Naive B cell (primary cell): ENCODE data around the gene WASF2. TPM values are rescaled to one million over a fixed set of nuclear protein-coding genes. Genes with fewer than 3 reads are reported as not detected.
A peak's percentile ranks its signal among the peaks of the same experiment; 100 is the strongest.
"Not testable (repeated sequence)": the region's sequence is repeated elsewhere in the genome, so short reads cannot be mapped to it uniquely, and the experiment has no call there.

Experiments
- ATAC-seq, 2 donors: fragments of 150-1000 bp; cut with Tn5 transposase; 2 replicates each; pipeline ENCODE4 v1.10.0; 2021; ENCODE audit warnings: low read depth in 2 of 2, mild to moderate bottlenecking in 2 of 2, moderate library complexity in 2 of 2
- DNase-seq: peaks from one replicate; pipeline ENCODE4 v3.0.0; 2022
- H3K27ac Mint-ChIP-seq, 6 donors: one replicate each; pipeline ENCODE4 v1.8.0; 2020 to 2022; ENCODE audit warnings: mild to moderate bottlenecking in 6 of 6, mixed read lengths in 6 of 6, moderate library complexity in 5 of 6, inconsistent platforms in 2 of 6
- H3K27me3 Mint-ChIP-seq, 3 donors: one replicate each; pipeline ENCODE4 v1.8.0; 2021 to 2022; ENCODE audit warnings: mixed read lengths in 3 of 3, mild to moderate bottlenecking in 1 of 3
- H3K36me3 Mint-ChIP-seq, 2 donors: one replicate each; pipeline ENCODE4 v1.8.0; 2020 to 2022; ENCODE audit warnings: mixed read lengths in 2 of 2, inconsistent platforms in 1 of 2, mild to moderate bottlenecking in 1 of 2
- H3K4me1 Mint-ChIP-seq, 3 donors: one replicate each; pipeline ENCODE4 v1.8.0; 2020 to 2022; ENCODE audit warnings: mixed read lengths in 3 of 3, inconsistent platforms in 1 of 3, mild to moderate bottlenecking in 1 of 3, moderate library complexity in 1 of 3
- H3K4me3 Mint-ChIP-seq, 8 donors: one replicate each; pipeline ENCODE4 v1.8.0; 2020 to 2022; ENCODE audit warnings: mild to moderate bottlenecking in 8 of 8, mixed read lengths in 8 of 8, moderate library complexity in 8 of 8, inconsistent platforms in 2 of 8
- H3K9me3 Mint-ChIP-seq, 7 donors: one replicate each; pipeline ENCODE4 v1.8.0; 2020 to 2022; ENCODE audit warnings: mixed read lengths in 7 of 7, mild to moderate bottlenecking in 5 of 7, inconsistent platforms in 2 of 7, moderate library complexity in 1 of 7
- polyA plus RNA-seq, 6 donors: library from polyadenylated mRNA; unstranded; fragments of 300-500 nt; fragmentation: Illumina TruSeq; gene quantifications; one replicate each; pipeline ENCODE4 v1.2.3, GENCODE V29; 2021; ENCODE audit warnings: low read depth in 6 of 6

WASF2 gene, protein sequence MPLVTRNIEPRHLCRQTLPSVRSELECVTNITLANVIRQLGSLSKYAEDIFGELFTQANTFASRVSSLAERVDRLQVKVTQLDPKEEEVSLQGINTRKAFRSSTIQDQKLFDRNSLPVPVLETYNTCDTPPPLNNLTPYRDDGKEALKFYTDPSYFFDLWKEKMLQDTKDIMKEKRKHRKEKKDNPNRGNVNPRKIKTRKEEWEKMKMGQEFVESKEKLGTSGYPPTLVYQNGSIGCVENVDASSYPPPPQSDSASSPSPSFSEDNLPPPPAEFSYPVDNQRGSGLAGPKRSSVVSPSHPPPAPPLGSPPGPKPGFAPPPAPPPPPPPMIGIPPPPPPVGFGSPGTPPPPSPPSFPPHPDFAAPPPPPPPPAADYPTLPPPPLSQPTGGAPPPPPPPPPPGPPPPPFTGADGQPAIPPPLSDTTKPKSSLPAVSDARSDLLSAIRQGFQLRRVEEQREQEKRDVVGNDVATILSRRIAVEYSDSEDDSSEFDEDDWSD
- polyA plus RNA-seq = 100 to 1,000 TPM in 2 of 6 donors, 10 to 100 TPM in 4; 33.1 to 121 (median 83.3) TPM

DNA sequence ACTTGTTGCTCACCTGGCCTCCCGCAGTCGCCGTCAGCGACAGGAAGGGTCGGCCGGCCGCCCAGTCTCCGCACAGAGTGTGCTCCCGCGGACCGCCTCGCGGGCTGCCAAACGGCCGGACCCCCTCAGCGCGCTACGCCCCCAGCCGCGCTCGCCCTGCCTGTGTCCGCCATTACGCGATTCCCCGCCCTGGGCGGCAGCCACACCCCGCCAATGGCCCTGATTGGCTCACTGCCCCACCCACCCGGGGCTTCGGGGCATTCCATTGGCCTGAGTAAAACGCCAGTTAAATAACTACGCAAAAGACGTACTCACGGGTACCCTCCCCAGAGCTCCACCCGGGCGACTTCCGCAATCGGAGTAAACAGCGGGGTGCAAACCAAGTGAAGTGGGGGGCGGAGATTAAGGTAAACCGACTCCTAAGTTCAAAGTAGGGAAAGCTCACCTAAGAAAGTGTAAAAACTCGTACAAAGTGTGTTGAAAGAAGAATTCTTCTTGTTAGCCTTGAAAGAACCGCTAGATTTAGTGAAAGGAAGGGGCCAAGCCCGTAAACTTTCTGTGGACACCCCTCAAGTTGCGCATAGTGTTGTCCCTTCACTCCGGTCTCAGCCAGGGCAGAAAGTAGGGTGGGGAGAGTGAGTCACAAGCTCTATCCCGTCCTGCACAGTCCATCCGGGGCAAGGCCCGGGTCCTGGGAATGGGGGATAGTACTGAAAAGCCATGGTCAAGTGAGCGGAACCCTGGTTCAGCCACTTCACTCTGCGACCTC is at the start of gene WASF2:
TSS of gene WASF2 (minus strand) at position 195 of the 769 bp plus-strand sequence. CDS start 61,277 bp downstream, outside the sequence.
- Mint-ChIP-seq H3K4me3 (peak within 1 kb of the TSS; percentile 89 to 99 (median 97)), H3K9me3 (peaks cover 0 to 4% (median 0%) of the 10 kb centered on the region in 7 donors), H3K27ac (peak within 1 kb of the TSS; percentile 96 to 99 (median 99)), H3K27me3 (no peaks in the 10 kb centered on the region), H3K36me3 (peaks cover 0 to 7% of the 10 kb centered on the region in 2 donors), H3K4me1 (peaks cover 38 to 60% (median 47%) of the 10 kb centered on the region in 3 donors)
- DNase-seq = peak; percentile 98
- peak; percentile 80 to 82 for ATAC-seq

DNA sequence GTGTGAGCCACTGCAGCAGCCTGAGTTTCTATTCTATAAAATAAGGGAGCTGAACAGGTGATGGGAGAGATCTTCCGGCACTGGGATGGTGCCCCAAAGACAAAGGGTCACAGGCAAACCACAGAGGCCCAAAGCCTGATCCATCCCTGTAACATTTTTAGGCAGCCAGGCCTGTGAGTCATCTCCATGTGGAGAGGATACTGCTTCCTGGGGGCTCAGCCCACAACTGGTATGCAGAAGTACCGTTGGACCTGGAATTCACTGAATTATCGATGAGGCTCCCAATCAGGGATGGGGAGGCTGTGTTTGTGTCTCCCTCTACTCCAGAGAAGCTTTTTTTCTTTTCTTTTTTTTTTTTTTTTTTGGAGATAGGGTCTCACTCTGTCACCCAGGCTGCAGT is 48.8 kb upstream of the WASF2 start:
- H3K27ac Mint-ChIP-seq = no peak overlapping the region

DNA sequence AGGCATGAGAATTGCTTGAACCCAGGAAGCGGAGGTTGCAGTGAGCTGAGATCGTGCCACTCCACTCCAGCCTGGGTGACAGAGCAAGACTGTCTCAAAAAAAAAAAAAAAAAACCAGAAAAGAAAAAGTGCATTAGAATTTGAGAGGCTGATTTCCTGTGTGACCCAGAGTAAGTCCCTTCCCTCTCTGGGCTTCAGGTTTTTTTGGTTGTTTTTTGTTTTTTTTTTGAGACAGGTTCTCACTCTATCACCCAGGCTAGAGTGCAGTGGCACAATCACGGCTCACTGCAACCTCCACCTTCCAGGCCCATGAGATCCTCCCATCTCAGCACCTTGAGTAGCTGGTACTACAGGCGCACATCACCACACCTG is 48.3 kb upstream of the WASF2 start:
- DNase-seq, H3K36me3 Mint-ChIP-seq, ATAC-seq, H3K4me3 Mint-ChIP-seq, H3K27me3 Mint-ChIP-seq, H3K9me3 Mint-ChIP-seq: not testable (repeated sequence)
- Mint-ChIP-seq H3K27ac (peak overlapping the region in 1 of 6 donors; percentile 65), H3K4me1 (peaks cover 2 to 11% (median 8%) of the 10 kb centered on the region in 3 donors)

More for the DNA sequence above, 48.8 kb upstream of the WASF2 start:
- H3K9me3 Mint-ChIP-seq = no peaks in the 10 kb centered on the region
- DNase-seq (no peak), ATAC-seq (no peak)
- H3K4me1 Mint-ChIP-seq = peaks cover 2 to 11% (median 8%) of the 10 kb centered on the region in 3 donors
- no peak overlapping the region for H3K4me3 Mint-ChIP-seq
- peaks cover 0 to 9% of the 10 kb centered on the region in 2 donors for H3K36me3 Mint-ChIP-seq
- H3K27me3 Mint-ChIP-seq = no peaks in the 10 kb centered on the region

DNA sequence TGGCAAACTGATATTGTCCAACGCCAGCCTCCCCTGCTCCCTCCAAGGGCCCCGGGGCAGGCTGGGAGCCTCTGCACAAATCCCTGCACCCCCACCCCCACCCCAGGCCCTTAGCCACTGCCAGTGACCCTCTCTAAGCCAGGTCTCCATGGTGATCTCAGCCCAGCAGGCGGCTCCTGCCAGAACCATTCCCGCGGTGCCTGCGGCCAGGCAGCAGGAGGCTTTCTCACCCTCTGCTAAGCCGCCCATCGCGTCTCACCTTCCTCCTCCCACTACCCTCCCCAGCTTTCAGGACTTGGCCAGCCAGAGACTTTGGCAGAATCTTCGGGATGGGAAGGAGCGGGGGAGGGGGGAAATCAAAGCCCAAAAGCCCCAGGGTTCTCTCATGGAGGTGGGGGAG is 46.8 kb upstream of the WASF2 start:
- DNase-seq (no peak), ATAC-seq (no peak)
- no peaks in the 10 kb centered on the region for H3K9me3 Mint-ChIP-seq
- H3K27ac Mint-ChIP-seq = no peak overlapping the region
- H3K36me3 Mint-ChIP-seq = peaks cover 0 to 9% of the 10 kb centered on the region in 2 donors
- H3K27me3 Mint-ChIP-seq = no peaks in the 10 kb centered on the region
- no peak overlapping the region for H3K4me3 Mint-ChIP-seq
- H3K4me1 Mint-ChIP-seq = peaks cover 4 to 22% (median 7%) of the 10 kb centered on the region in 3 donors

DNA sequence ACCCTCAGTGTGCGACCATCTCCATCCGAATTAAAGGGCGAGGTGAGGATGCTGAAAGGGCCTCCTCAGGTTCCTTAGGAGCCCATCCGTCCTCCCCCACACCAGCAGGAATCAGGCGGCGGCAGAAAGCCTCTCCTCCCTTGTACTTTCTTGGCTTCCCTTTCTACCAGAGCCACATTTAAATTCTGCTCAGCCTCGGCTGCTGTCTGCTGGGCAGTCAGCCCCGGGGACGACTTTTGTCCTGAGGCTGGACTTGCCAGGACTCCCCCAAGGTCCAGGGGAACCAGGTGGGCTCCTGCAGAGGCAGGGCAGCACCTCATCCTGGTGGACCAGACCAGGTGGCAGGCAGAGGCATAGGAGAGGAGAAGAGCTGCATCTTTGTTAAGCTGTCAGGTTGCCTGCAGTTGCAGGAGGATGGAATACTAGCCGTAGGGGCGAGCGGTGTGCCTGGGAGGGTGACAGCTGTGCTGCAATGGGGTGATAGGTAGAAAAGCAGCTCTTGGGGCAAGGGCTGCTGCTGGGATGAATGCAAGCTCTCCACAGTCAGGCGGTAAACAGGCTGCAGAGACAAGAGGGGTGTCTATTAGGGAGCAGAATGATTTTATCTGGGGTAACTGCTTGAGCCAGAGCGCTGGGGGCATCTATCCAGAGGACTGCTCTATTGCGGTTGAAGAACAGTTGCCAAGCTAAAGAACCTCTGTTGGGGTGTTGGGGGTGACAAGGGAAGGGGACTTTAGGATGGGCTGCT is 46.2 kb upstream of the WASF2 start:
- ATAC-seq = no peak
- no peaks in the 10 kb centered on the region for H3K27me3 Mint-ChIP-seq
- peaks cover 4 to 23% (median 7%) of the 10 kb centered on the region in 3 donors for H3K4me1 Mint-ChIP-seq
- H3K9me3 Mint-ChIP-seq = no peaks in the 10 kb centered on the region
- no peak for DNase-seq
- no peak overlapping the region for H3K4me3 Mint-ChIP-seq
- H3K36me3 Mint-ChIP-seq = peaks cover 0 to 9% of the 10 kb centered on the region in 2 donors
- peak overlapping the region in 1 of 6 donors; percentile 59 for H3K27ac Mint-ChIP-seq

DNA sequence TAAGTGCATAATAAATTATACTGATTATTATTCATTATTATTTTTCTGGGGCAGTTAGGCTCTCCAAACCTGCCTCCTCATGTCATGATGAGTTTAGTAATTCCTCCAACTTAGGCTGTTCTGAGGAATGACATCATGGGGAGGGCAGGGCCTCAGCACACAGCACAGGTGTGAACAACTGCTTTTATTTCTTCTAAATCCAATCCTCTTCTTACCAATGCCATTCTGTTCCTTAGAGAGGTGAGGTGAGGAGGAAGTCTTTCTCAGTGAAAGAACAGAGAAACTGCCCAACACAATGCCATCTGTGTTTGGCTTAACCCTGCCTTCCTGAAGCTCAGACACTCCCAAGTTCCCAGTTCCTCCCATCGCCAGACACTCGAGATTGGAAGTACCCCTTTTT is 45.4 kb upstream of the WASF2 start:
- DNase-seq (no peak), ATAC-seq (no peak)
- H3K4me3 Mint-ChIP-seq = no peak overlapping the region
- peaks cover 0 to 9% of the 10 kb centered on the region in 2 donors for H3K36me3 Mint-ChIP-seq
- no peaks in the 10 kb centered on the region for H3K9me3 Mint-ChIP-seq
- no peak overlapping the region for H3K27ac Mint-ChIP-seq
- no peaks in the 10 kb centered on the region for H3K27me3 Mint-ChIP-seq
- peaks cover 4 to 19% (median 7%) of the 10 kb centered on the region in 3 donors for H3K4me1 Mint-ChIP-seq

DNA sequence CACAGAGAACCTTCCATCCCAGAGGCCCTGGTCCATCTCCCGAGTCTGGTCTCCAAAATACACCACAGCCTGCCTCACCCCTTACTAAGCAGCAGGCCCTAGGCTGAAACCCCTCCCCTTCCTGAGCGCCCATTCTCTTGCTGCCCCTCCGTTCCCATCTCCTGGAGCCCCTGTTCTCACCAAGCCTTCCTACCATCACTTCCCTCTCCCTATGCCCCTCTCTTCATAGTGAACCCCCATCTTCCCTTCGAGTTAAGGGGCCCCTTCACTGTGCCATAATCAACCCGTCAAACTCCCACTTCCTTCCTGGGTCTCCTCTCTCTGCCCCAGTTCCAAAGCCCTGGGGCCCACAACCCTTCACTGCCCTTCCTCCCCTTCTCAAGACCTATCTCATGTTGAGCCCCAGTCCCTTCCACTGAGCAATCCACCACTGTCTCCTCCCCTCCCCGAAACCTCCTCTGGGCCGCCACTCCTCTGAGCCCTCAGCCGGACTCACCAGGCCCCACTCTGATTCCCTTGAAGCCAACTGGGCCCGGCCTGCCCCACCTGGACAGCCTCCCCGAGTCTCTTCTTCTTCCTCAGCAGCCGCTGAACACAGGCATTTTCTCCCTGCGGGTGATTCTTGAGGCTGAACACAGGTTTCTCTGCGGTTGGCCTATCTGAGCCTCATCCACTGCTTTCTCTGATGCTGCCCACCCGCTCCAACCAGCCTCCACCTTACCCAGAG is 42.2 kb upstream of the WASF2 start:
- ATAC-seq (no peak), DNase-seq (no peak)
- Mint-ChIP-seq H3K27ac (peak overlapping the region in 4 of 6 donors; percentile 26 to 87 (median 58)), H3K4me3 (peak overlapping the region in 1 of 8 donors; percentile 49), H3K27me3 (no peaks in the 10 kb centered on the region), H3K4me1 (peaks cover 14 to 22% (median 18%) of the 10 kb centered on the region in 3 donors), H3K36me3 (no peaks in the 10 kb centered on the region), H3K9me3 (no peaks in the 10 kb centered on the region)

DNA sequence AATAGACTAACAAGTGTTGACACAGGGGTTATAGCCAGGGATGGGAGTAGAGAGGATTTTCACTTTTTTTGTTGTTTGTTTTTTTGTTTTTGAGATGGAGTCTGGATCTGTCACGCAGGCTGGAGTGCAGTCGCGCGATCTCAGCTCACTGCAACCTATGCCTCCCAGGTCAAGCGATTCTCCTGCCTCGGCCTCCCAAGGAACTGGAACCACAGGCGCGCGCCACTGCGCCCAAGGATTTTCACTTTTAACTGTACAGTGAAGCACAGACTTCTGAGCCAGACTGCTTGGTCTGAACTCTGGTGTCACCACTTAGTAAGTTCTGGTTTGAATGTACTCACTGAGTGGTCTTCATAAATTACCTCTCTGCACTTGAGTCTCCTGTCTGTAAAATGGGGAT is 40.2 kb upstream of the WASF2 start:
- Mint-ChIP-seq H3K4me1 (peaks cover 33 to 41% (median 34%) of the 10 kb centered on the region in 3 donors), H3K36me3 (no peaks in the 10 kb centered on the region), H3K4me3 (peak overlapping the region in 2 of 8 donors; percentile 16 to 54), H3K9me3 (no peaks in the 10 kb centered on the region), H3K27ac (peak overlapping the region in 3 of 6 donors; percentile 62 to 93 (median 78)), H3K27me3 (no peaks in the 10 kb centered on the region)
- no peak for ATAC-seq
- no peak for DNase-seq

DNA sequence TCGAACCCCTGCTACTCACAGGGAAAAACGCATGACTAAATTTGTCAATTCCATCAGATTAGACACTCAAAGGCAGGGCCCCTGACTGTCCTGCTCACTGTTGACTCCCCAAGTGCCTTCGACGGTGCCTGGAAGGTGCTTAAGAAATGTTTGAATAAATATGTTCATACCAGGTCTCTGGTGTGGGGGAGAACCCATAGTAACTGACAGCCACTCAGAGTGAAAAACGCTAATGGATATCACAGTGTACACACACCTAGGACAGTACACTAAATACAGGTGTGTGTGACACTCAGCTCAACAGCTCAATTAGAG is 39.7 kb upstream of the WASF2 start:
- Mint-ChIP-seq H3K27me3 (no peaks in the 10 kb centered on the region), H3K27ac (peak overlapping the region in 5 of 6 donors; percentile 10 to 93 (median 78)), H3K9me3 (no peaks in the 10 kb centered on the region), H3K36me3 (no peaks in the 10 kb centered on the region), H3K4me3 (peak overlapping the region in 5 of 8 donors; percentile 1 to 76 (median 21)), H3K4me1 (peaks cover 38 to 46% (median 38%) of the 10 kb centered on the region in 3 donors)
- no peak for ATAC-seq
- no peak for DNase-seq

DNA sequence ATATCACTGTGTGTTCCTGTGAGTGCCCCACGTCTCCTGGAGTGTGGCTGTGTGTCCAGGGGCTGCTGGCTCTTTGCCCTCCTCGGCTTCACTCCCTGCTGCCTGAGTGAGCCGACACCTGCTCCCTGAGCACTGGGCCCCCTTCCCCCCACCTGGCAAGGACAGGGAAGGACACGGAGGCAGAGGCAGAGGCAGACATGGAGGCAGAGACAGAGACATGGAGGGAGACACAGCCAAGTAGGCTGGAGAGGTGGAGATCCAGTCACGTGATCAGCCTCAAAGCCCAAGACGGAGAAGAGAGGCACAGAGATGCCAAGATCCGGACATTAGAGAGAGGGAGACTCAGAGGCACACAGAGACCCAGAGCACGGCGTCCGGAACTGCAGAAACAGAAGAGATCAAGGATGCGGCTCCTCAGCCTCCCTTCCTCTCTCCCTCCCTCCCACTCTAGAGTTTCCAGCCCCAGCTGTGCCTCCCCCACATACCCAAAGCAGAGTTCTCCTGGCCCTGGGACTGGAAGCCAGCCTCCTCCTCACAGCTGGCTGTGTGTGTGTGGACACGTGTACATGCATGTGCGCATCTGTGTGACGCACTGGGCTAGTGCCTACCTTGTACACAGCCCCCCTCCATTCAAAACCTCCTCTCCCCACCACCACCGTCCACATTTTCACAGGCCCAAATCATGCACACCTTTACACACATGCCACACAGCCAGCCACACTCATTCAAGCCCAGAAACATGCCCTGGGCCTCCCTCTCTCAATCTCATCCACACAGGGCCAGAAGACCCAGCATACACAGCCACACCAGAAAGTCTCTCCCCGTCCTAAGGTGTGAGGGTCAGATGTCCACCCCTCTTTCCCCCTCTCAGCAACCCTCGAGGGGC is 39.1 kb upstream of the WASF2 start:
- peaks cover 44 to 52% (median 44%) of the 10 kb centered on the region in 3 donors for H3K4me1 Mint-ChIP-seq
- no peak for DNase-seq
- H3K4me3 Mint-ChIP-seq = peak overlapping the region in 7 of 8 donors; percentile 46 to 89 (median 81)
- H3K27ac Mint-ChIP-seq = peak overlapping the region; percentile 10 to 97 (median 90)
- H3K9me3 Mint-ChIP-seq = no peaks in the 10 kb centered on the region
- H3K27me3 Mint-ChIP-seq = no peaks in the 10 kb centered on the region
- ATAC-seq = no peak
- H3K36me3 Mint-ChIP-seq = no peaks in the 10 kb centered on the region

DNA sequence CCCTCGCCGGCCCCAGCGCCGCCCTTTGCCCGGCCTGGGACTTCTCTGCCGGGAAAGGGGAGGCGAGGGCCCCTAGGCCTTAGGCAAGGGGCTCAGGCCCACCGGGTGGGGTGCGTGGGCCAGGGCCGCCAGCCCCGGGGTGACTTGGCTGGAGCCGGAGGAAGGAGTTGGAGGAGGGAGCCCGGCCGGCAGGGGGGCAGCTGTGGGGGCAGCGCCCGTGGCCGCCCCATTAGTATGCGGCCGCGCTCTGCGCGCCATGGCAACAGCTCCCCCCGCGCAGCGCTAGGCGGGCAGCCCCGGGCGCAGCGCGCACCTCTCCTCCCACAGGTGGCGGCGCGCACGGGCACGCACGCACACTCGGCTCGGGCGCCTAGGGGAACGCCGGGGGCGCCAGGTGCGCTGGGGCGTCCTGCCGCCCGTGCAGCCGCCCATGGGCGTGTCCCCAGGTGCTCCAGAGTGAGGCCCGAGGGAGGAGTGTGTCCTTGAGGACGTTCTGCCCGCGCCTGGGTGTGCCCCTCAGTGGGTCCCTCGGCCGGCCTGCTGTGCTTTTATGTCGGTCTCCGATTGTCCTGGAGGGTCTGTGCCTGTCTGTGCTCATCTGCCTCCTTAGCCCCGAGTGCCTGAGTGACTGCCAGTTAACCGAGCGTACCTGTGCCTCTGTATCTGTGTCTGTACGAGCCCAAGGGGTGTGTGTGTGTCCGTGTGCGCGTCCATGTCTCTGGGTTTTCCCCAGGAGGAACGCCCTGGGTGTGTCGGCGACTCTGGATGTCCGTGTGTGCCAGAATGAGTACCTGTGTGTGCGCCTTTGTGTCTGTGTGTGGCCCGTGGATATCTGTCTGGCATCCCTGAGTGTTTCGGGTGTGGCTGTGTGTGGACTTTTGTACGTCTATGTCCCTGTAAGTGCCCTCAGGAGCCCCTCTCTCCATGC is 38.2 kb upstream of the WASF2 start:
- no peaks in the 10 kb centered on the region for H3K9me3 Mint-ChIP-seq
- DNase-seq = peak; percentile 74
- no peaks in the 10 kb centered on the region for H3K36me3 Mint-ChIP-seq
- H3K27me3 Mint-ChIP-seq = no peaks in the 10 kb centered on the region
- H3K27ac Mint-ChIP-seq = peak overlapping the region; percentile 78 to 97 (median 94)
- H3K4me1 Mint-ChIP-seq = peaks cover 45 to 61% (median 52%) of the 10 kb centered on the region in 3 donors
- peak overlapping the region; percentile 46 to 89 (median 83) for H3K4me3 Mint-ChIP-seq
- ATAC-seq = peak; percentile 69 to 74
